ENCODE measurements around the gene IPMK.

GRCh38 chr10:58304099-58304633 is 36.5 kb upstream of the IPMK start:
- no peak for TF ChIP-seq CTCF (conservative IDR thresholded peaks at IDR 0.05)
- no peak for TF ChIP-seq ZFX (IDR thresholded peaks at IDR 0.05)

Data from C4-2B (cell line).